ENCODE data around the gene SH3BGRL2.

GRCh38 chr6:79630380-79630882 is 698 bp upstream of the SH3BGRL2 start:
- TF ChIP-seq CTCF (conservative IDR thresholded peaks at IDR 0.05; ENCODE audit: low read length) (no peak), EZH2phosphoT487 (IDR thresholded peaks at IDR 0.05; ENCODE audit: borderline replicate concordance, low read depth, low read length) (no peak)

Data from OCI-LY7 (cell line).